ENCODE results near the gene HECW1. TPM values are rescaled to one million over a fixed set of nuclear protein-coding genes. Genes with fewer than 3 reads are reported as not detected.

Gene HECW1
- total RNA-seq, 3 donors from 2014 or later = 0.48 to 1.9 (median 0.66) TPM

DNA sequence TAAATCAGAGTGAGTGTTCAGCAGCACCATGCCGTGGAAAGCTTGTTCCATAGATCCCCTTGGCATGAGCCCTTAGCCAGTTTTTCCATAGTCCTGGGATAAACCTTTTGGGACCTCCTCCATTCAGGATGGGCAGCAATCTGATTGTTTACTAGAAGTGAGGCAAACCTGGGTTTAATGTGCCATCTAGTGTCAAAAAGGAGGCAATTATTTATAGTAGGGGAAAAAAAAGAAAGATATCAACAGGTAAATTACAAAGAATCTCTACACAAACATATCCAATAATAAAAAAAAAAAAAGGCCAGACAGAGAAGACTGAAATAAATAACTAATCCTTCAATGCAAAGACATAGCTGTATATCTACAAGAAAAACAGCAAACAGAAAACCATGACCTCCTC, 241.5 kb downstream of the HECW1 start:
- H3K27me3 ChIP-seq = no peaks in the 10 kb centered on the region
- no peaks in the 10 kb centered on the region for H3K36me3 ChIP-seq
- TF ChIP-seq CTCF (IDR thresholded peaks at IDR 0.05) (no peak), POLR2AphosphoS5 (IDR thresholded peaks at IDR 0.05) (no peak), POLR2A (IDR thresholded peaks at IDR 0.05) (no peak)
- no peak overlapping the region for H3K27ac ChIP-seq
- peaks cover 0 to 4% of the 10 kb centered on the region in 2 donors for H3K9me3 ChIP-seq
- H3K4me1 ChIP-seq = no peaks in the 10 kb centered on the region
- intact Hi-C loops (cut with DNase I; ENCODE audit: low total_unique reads) = no loop called here
- H3K4me3 ChIP-seq = no peak overlapping the region
- DNase-seq (ENCODE audit: low spot score in 2 of 2) = no peak

DNA sequence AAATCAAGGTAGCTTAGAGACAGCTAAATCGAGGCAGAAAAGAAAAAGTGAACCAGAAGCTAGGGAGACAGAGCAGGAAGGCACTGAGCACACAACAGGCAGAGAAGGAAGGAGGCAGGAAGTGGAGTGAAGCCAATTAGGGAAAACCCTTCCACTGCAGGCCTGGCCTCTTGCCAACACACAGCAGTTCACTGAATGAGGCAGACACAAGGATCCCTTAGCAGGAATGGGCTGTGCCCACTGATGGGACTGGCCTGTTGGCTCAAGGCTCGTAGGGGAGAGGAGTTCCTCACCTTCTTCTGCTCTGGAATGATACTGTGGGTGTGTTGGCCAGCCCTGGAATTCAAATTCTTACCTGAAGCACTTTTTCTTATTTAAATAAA, 250.2 kb downstream of the HECW1 start:
- H3K27ac ChIP-seq = no peak overlapping the region
- H3K4me3 ChIP-seq = no peak overlapping the region
- no peaks in the 10 kb centered on the region for H3K27me3 ChIP-seq
- DNase-seq (ENCODE audit: low spot score in 2 of 2) = no peak
- no peaks in the 10 kb centered on the region for H3K4me1 ChIP-seq
- H3K9me3 ChIP-seq = no peaks in the 10 kb centered on the region
- TF ChIP-seq CTCF (IDR thresholded peaks at IDR 0.05) (no peak), POLR2AphosphoS5 (IDR thresholded peaks at IDR 0.05) (no peak), POLR2A (IDR thresholded peaks at IDR 0.05) (no peak)
- intact Hi-C loops (cut with DNase I; ENCODE audit: low total_unique reads) = no loop called here
- H3K36me3 ChIP-seq = no peaks in the 10 kb centered on the region

GRCh38 chr7:43363035-43363791, 250.8 kb downstream of the HECW1 start:
- Histone ChIP-seq H3K4me3 (no peak overlapping the region), H3K27ac (no peak overlapping the region), H3K27me3 (no peaks in the 10 kb centered on the region), H3K4me1 (no peaks in the 10 kb centered on the region), H3K9me3 (no peaks in the 10 kb centered on the region), H3K36me3 (no peaks in the 10 kb centered on the region)
- DNase-seq (ENCODE audit: low spot score in 2 of 2) = no peak
- intact Hi-C loops (cut with DNase I; ENCODE audit: low total_unique reads) = no loop called here
- TF ChIP-seq POLR2AphosphoS5 (IDR thresholded peaks at IDR 0.05) (no peak), POLR2A (IDR thresholded peaks at IDR 0.05) (no peak), CTCF (IDR thresholded peaks at IDR 0.05) (no peak)

DNA sequence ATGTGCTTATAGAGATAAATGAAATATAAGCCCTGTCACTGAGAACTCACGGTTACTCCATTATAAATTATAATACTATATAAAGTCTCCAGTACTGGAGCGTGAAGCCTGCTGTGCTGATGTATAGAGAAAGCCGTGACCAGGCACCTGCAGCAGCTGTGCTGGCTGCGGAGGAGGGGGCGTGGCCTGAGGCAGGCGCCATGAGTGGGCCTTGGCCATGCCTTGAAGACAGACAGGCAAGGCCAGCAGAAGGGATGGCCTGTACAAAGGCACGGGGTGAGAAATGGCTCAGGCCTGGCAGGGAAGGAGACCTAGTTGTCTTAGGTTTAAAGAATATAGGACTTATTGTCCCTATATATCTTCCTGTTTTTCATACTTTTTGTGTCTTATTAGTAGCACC, 251.9 kb downstream of the HECW1 start:
- Histone ChIP-seq H3K4me1 (no peaks in the 10 kb centered on the region), H3K27me3 (no peaks in the 10 kb centered on the region), H3K9me3 (no peaks in the 10 kb centered on the region), H3K4me3 (no peak overlapping the region), H3K27ac (no peak overlapping the region), H3K36me3 (no peaks in the 10 kb centered on the region)
- TF ChIP-seq CTCF (IDR thresholded peaks at IDR 0.05) (no peak), POLR2A (IDR thresholded peaks at IDR 0.05) (no peak), POLR2AphosphoS5 (IDR thresholded peaks at IDR 0.05) (no peak)
- intact Hi-C loops (cut with DNase I; ENCODE audit: low total_unique reads) = no loop called here
- DNase-seq (ENCODE audit: low spot score in 2 of 2) = no peak

DNA sequence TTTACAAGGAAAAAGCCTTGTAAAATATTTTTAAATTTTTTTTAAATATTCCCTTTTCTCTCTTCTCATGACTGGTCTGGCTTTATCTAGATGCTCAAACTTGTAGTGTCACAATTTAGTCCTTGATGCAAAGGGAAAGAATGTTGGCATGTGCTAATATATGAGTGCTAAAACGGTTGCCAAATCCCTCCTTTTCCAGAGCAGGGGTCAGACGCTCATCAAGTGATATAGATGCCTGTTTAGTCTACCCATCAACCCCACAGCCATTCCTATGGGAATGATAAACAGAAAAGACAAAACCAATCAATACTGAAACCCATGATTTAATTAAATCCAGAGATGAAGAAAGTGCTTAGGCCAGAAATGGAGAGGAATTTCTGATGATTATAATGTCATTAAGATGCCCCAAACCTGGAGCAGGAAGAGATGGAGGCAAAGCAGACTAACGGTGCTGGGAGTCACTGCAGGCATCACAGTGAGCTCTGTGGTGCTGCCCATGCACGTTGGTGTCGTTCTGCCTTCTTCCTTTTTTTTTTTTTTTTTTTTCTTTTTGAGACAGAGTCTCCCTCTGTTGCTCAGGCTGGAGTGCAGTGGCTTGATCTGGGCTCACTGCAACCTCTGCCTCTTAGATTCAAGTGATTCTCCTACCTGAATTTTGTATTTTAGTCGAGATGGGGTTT, 260.4 kb downstream of the HECW1 start:
- Histone ChIP-seq H3K9me3 (no peaks in the 10 kb centered on the region), H3K4me1 (no peaks in the 10 kb centered on the region), H3K36me3 (no peaks in the 10 kb centered on the region), H3K4me3 (no peak overlapping the region), H3K27ac (no peak overlapping the region), H3K27me3 (no peaks in the 10 kb centered on the region)
- no peak for TF ChIP-seq CTCF (IDR thresholded peaks at IDR 0.05)
- no peak for TF ChIP-seq POLR2A (IDR thresholded peaks at IDR 0.05)
- TF ChIP-seq POLR2AphosphoS5 (IDR thresholded peaks at IDR 0.05) = no peak
- intact Hi-C loops (cut with DNase I; ENCODE audit: low total_unique reads) = no loop called here
- DNase-seq (ENCODE audit: low spot score in 2 of 2) = no peak

Data from breast epithelium (tissue), 4 donors.